Measurements from ENCODE around the gene C4orf54. TPM values are rescaled to one million over a fixed set of nuclear protein-coding genes. Genes with fewer than 3 reads are reported as not detected.

Gene C4orf54
- total RNA-seq, 6 experiments from 2014 or later = 0.02 to 0.19 (median 0.12) TPM; not detected in 2

- Histone ChIP-seq H3K4me3 (no peak overlapping the region), H3K36me3 (peaks cover 0 to 90% (median 44%) of the 10 kb centered on the region in 4 donors), H3K27ac (no peak overlapping the region), H3K9me3 (no peaks in the 10 kb centered on the region), H3K27me3 (no peaks in the 10 kb centered on the region), H3K4me1 (no peaks in the 10 kb centered on the region)
- peak in 1 of 4 donors; percentile 44 for ATAC-seq
- WGBS (ENCODE audit: insufficient coverage, low coverage, low lambda C conversion rate, missing lambda C conversion rate) = 50% methylated on average over 5 of the region's 5 CpGs
- DNase-seq = no peak
- intact Hi-C loops (cut with DNase I) = no loop called here
- TF ChIP-seq CTCF (IDR thresholded peaks at IDR 0.05) (no peak), POLR2A (IDR thresholded peaks at IDR 0.05) (no peak)
These were observed 44.9 kb downstream of the C4orf54 start for GRCh38 chr4:99612704-99613103.

- Histone ChIP-seq H3K4me1 (no peaks in the 10 kb centered on the region), H3K36me3 (peaks cover 0 to 94% (median 46%) of the 10 kb centered on the region in 4 donors), H3K27me3 (no peaks in the 10 kb centered on the region), H3K9me3 (no peaks in the 10 kb centered on the region), H3K27ac (no peak overlapping the region), H3K4me3 (no peak overlapping the region)
- no peak for TF ChIP-seq CTCF (IDR thresholded peaks at IDR 0.05)
- no peak for TF ChIP-seq POLR2A (IDR thresholded peaks at IDR 0.05)
- no peak for DNase-seq
- intact Hi-C loops (cut with DNase I) = no loop called here
- no peak for ATAC-seq
- 67% methylated on average over 3 of the region's 3 CpGs for WGBS (ENCODE audit: insufficient coverage, low coverage, low lambda C conversion rate, missing lambda C conversion rate)
These were observed 45.3 kb downstream of the C4orf54 start for GRCh38 chr4:99612281-99612680.

GRCh38 chr4:99610605-99611175, 46.9 kb downstream of the C4orf54 start:
- TF ChIP-seq POLR2A (IDR thresholded peaks at IDR 0.05) = no peak
- TF ChIP-seq CTCF (IDR thresholded peaks at IDR 0.05) = no peak
- H3K4me1 ChIP-seq = no peaks in the 10 kb centered on the region
- ATAC-seq = no peak
- intact Hi-C loops (cut with DNase I) = no loop called here
- H3K4me3 ChIP-seq = no peak overlapping the region
- no peaks in the 10 kb centered on the region for H3K9me3 ChIP-seq
- H3K27ac ChIP-seq = no peak overlapping the region
- H3K27me3 ChIP-seq = no peaks in the 10 kb centered on the region
- DNase-seq = no peak
- H3K36me3 ChIP-seq = peaks cover 0 to 94% (median 46%) of the 10 kb centered on the region in 4 donors
- WGBS (ENCODE audit: insufficient coverage, low coverage, low lambda C conversion rate, missing lambda C conversion rate) = 82% methylated on average over 5 of the region's 5 CpGs

GRCh38 chr4:99608417-99608816, 49.2 kb downstream of the C4orf54 start:
- no peak overlapping the region for H3K4me3 ChIP-seq
- DNase-seq (no peak), ATAC-seq (no peak)
- peaks cover 0 to 93% (median 46%) of the 10 kb centered on the region in 4 donors for H3K36me3 ChIP-seq
- no peaks in the 10 kb centered on the region for H3K27me3 ChIP-seq
- no peak for TF ChIP-seq CTCF (IDR thresholded peaks at IDR 0.05)
- TF ChIP-seq POLR2A (IDR thresholded peaks at IDR 0.05) = no peak
- no peak overlapping the region for H3K27ac ChIP-seq
- WGBS (ENCODE audit: insufficient coverage, low coverage, low lambda C conversion rate, missing lambda C conversion rate) = 71% methylated on average over 5 of the region's 5 CpGs
- H3K4me1 ChIP-seq = no peaks in the 10 kb centered on the region
- no peaks in the 10 kb centered on the region for H3K9me3 ChIP-seq
- intact Hi-C loops (cut with DNase I) = no loop called here

Other genes with a start within 250 kb of the C4orf54 start
- under 1 TPM in 1 of 6 experiments, not detected in 5; 0.42 TPM for gene ADH7, start 222.5 kb downstream of the C4orf54 start, total RNA-seq
- not detected for gene C4orf17, start 146.8 kb downstream of the C4orf54 start, total RNA-seq
- gene TRMT10A, start 93.8 kb downstream of the C4orf54 start, total RNA-seq = 1 to 10 TPM; 3.5 to 6.5 (median 4.0) TPM
- gene MTTP, start 83.0 kb downstream of the C4orf54 start, total RNA-seq = 100 to 1,000 TPM in 4 of 6 experiments, 10 to 100 TPM in 2; 91.6 to 134 (median 112) TPM
- 1 to 10 TPM in 2 of 6 experiments, under 1 TPM in 4; 0.12 to 1.5 (median 0.73) TPM for gene DAPP1, start 159.0 kb upstream of the C4orf54 start, total RNA-seq
- gene LAMTOR3, start 236.6 kb upstream of the C4orf54 start, total RNA-seq = 10 to 100 TPM; 14.7 to 24.6 (median 18.9) TPM

All from right lobe of liver (tissue), 6 donors.